ENCODE measurements around the gene MLLT3.

MLLT3 gene

DNA sequence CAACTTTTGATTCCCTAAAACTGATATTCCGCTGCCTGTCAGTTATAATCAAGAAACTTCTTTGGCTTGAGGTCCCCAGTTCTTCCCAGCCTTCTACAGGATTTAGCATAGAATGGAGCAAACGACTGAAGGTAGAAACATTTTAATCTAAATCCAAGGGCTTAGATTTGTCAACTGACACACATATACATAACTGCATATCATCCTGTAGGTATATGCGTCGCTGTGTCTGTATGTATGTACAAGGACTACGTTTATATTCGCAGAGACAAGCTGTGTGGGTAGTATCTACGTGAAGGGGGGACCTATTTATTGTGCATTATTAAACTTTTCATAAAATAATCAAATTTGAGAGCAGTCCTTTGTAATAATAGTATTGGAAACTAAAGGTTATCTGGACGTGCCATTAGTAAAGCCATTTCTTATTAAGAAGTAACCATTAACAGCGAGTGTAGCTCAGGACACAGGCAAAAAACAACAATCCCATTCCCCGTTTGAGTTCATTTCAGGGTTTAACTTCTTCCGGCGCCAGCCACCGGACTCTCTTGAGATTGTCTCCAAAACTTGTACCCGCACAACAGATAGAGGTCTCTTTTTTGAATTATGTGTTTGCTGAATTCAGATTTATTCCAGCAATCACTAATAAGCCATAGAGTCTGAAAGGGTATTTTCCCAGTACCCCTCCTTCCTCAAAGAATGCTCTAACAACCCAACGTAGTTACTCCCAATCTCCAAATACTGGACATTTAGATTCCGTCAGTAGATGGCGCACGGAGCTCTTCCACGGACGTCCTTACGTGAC, 2.1 kb upstream of the MLLT3 start:
- DNase-seq = peak; percentile 9

DNA sequence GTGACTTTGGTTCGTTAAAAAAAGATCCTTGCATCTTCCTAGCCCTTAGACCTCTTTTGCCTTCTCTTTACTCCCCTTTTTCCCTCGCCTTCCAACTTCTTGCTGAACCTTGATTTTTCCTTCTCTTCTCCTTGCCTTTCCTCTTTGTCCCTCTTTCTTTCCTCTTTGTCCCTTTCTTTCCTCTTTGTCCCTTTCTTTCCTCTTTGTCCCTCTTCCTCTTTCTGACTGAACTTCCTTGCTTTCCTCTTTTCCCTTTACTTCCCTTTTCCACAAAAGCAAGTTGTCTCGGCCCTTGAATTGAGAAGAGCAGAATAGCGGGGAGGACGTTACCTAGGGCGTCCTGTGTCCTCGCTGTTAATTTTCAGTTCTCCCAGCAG, 1.4 kb upstream of the MLLT3 start:
- no peak for DNase-seq

DNA sequence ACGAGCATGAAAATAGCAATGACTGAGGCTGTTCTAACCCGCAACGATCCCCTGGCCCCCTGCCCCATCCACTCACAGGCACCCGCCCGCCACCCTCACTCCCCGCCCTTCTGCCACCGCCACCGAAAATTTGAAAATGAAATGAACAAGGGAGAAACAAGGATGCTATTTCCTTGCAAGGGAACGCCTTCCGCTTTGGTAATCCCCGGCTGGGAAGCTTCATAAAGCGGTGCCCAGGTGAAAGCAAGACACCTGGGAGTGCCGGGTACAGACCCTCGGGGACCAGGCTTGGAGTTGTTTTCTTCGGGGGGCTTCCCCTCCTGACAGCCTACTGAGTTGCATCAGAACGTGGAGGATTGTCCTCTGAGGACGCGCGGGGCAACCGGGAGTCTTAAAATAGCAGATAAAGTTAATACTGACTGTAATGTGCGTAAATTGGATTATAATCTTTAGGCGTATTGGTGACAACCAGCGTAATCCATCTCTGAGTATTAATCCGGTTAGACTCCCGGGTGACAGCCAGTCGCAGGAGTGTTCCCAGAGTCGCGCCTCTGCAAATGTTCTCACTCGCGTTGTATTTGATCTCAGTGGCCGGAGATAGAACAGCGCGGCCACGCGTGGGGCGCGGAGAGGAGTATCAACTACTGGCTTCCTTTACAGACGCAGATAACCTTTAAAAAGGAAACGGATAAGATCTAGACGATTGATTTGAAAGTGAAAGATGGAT, 885 bp upstream of the MLLT3 start:
- DNase-seq = no peak

DNA sequence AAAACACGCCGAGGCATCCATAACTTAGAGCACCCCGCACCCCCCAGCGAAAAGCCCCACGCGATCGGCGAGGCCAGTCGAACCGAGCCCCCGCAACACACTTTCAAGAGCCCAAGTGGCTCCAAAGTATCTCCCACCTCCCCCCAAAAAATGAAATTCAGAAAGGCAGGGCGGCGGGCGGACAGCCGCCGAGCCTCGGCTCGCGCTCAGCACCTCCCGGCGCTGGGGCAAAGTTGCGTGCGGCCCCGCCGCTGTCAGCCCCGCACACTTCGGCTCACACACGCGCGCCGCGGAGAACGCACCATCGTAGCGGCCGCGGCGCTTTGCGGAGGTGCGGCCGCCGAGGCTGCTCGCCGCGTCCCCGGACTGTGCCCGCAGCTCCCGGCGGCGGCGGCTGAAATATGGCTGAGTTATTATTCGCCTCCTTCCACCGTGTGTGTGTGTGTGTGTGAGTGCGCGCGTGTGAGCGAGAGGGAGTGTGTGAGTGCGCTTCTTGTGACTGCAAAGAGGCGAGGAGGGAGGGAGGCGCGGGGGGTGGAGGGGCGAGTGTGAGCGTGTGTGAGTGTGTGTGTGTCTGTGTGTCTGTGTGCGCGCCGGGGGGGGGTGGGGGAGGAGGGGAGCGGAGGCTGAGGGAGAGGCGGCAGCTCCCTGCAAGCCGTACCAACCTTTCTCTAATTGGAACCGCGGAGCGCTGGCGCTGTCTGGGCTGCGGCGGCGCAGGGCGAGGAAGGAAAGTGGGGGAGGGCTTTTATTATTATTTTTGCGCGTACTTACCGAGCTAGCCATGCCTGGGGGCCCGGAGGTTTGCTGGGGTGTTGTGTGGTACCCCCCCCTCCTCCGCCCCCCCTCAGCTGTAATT, 599 bp downstream of the MLLT3 start:
- no peak for DNase-seq

DNA sequence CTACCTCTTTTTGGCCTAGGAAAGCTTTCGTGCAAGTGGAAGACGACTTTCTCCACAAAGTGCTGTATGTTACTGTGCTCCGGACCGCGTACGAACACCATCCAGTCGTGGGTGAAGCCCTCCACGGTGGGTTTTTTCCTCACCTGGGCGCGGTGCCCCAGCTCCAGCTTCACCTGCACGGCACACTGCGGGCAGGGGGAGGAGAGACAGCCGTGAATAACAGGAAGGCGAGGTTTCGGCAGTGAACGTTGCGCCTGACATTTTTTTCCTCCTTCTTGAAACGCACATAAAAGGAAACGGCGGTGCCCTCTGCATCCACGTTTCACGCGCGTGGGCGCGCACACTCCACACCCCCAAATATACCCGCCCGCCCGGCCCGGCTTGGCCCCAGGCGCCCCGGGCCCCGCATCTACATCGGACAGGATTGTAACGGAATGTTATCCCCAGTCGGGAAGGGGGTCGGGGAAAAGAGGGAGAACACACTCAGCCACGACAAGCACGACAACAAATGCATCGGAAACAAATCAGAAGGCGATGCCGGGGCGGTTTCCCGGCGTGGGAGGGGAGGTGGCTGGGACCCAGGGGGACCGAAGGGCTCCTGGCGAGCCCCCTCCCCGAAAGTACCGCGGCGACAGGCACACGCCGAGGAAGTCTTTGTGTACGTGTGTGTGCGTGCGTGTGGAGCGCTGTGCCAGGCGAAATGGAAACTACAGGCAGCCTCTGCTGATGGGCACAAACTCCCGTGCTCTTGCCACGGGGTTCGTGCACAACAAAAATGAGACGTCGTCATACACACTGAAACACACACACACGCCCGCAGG, 1.4 kb downstream of the MLLT3 start:
- no peak for DNase-seq

DNA sequence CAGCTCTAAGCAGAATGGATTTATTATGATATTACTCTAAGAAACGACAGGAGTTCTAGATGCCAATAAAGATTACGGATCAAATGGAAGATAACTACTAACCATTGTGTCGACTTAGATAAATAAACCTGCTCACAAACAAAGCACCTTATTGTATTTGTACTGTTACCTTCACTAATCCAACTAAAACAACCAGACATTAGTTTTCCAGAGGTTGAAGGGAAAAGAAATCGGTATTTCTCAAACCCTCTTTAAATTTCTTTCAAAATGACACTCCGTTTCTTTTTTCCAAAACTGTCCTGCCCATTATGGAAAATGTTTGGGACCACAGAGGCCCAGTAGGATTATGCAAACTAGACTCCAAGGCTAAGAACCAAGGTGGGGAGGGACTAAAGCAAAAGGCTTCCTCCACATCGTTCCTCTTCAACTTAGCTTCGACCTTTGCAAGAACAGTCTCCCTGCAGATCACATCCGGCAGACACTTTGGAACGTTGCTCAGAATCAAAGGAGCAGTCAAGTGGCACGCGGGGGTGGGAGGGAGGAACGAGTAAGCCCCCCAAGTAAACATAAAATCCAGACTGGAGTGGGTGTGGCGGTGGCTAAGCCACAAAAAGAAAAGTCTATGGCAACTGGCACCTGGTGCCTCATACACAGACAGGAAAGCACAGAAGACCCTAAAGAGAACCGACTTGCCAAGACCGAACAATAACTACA, 2.7 kb downstream of the MLLT3 start:
- DNase-seq = no peak

DNA sequence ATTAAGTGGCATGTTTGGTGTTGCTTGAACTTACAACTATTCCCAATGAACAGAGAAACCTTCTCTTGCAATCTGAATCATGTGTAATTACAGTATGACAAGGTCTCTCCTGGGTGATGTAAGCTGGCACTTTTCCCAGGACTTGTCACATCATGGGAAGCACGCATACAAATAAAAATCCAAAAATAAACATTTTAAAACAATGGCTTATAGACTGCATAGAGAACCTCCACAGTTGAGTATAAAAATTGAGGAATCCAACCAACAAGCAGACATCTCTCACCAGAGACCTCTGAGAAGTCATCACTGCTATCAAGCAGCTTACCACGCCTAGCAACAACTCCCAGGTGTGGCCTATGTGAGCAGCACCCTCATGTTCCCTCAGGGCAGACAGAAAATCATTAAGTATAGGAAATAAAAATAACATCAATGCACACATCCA, 3.9 kb downstream of the MLLT3 start:
- no peak for DNase-seq

DNA sequence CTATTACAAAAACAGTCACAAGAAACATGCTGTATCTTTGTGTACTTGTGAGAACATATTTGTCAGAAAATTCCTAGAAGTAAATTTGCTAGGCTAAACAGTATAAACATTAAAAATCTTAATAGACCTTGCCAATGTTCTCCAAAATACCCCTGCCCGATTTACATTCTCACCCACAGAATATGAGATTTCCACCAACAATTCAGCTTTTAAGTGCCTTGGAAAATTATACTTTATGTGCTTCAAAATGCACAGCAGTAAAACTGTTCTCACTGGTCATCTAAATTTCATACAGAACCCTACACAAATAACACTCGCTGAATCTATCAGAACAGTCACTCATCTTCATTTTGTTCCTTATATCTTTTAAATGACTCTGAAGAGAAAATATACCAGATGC, 5.5 kb downstream of the MLLT3 start:
- no peak for DNase-seq

DNA sequence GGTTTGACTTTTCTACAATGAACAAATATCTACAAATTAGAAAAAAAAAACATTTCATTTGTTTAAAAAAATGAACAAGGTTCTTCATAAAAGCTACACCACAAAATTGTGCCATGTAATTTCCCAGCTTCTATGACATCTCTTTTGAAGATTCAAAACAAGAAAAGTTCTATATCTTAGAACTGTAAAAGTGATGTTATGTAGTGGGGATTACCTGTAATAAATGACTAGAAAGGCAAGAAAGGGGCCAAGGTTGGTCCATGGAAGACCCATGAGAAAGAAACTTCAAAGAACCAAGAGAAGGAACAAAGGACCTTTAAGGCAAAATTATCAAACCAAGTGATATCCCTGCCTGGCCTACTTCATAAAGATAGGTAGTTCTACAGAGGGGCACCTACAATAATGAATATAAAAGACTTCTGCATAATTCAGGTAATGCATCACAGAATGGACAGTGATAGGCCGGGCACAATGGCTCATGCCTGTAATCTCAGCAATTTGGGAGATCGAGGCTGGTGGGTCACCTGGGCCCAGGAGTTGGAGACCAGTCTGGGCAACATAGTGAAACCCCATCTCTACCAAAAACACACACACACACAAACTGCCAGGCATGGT, 7.6 kb downstream of the MLLT3 start:
- no peak for DNase-seq

DNA sequence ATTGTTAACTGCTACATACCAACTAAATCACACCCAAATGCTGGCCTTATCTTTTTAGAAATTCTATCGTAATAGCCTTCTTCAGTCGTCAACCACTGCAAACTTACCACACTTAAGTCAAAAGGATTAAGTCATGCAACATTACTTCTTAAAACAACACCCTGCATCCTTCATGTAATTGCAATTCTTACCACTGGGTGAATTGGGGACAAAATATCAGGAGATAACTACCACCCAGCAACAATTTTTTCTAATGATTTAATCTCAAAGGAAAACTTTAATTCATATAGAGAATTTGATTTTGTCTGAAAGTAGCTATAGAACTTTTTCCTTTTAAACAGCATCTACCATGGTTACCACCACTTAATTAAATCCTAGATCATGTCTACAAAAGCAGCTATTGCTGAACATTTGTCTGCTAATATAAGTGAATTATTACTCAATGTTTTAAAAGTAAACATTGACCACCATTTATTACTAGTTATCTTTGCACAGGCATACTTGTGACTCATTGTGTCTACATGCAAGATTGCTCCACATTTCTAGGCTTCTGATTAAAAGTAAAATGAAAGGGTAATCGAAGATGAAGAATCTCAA, 10.5 kb downstream of the MLLT3 start:
- DNase-seq = no peak

DNA sequence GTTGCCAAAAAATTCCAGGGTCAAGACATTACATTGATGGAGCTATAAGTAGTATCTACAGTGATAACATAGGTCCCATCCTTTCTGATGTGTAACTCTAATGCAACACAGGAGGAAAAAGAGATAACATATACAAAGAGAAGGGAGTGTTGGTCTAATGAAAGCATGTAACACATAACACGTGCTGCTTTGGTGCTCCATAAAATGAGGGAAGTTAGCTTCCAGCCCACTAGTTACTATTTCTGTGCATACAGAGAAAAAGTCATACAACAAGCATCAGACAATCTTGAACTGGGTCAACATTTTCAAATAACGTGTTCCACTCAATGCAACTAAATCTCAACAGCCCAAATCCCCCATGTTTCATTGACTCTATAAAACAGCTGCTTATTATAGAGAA, 11.7 kb downstream of the MLLT3 start:
- DNase-seq = no peak

DNA sequence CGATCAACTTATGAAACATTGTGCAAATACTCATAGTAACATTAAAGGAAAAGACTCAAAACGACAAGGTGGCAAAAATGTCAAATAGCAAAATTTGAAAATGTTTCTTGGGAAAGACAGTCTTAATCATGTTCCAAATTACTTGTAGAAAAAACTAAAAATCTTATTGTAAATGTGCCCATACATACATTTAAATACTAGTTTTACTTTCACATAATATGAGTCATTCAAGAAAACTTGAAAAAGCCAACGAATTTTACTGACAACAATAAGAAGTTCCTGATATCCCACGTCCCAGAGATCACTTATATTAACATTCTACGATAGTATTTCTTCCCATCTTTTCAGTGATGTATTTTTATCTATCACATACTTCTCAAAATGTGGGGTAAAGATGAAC, 13.7 kb downstream of the MLLT3 start:
- no peak for DNase-seq

DNA sequence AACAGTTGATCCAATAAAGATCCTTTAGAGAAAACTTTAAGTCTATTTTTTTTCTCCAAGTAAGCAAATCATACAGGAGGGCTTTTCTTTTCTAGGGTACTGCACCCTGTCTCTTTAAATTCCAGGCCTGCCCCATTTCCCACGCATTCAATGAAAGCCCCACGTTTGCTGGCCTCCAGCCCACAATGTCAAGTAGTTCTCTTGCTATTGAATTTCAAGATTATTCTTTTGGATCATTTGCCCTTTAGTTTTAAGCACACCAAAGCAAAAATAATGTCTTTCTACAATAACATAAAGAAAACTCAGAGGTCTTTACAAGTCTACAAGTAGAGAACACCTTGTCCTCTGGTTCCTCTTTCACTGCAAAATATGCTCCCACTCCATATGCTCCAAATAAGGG, 15.6 kb downstream of the MLLT3 start:
- DNase-seq = no peak

DNA sequence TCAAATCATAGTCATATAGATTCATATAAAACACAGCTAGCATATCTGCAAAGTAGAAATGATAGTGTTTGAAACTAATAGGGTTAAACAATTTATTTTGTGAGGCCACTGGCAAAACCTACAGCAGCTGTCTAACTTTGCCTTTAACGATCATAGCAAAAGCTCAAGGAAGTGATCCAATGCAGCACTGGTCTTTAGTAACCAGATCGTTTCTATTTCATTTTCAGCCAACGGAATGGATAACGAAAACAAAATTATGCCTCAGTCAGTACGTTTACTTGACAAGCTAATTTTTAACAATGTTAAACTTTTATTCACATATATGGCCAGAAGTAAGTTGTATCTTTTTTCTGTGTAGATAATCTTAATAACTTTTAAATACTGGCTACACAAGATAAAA, 17.7 kb downstream of the MLLT3 start:
- no peak for DNase-seq

DNA sequence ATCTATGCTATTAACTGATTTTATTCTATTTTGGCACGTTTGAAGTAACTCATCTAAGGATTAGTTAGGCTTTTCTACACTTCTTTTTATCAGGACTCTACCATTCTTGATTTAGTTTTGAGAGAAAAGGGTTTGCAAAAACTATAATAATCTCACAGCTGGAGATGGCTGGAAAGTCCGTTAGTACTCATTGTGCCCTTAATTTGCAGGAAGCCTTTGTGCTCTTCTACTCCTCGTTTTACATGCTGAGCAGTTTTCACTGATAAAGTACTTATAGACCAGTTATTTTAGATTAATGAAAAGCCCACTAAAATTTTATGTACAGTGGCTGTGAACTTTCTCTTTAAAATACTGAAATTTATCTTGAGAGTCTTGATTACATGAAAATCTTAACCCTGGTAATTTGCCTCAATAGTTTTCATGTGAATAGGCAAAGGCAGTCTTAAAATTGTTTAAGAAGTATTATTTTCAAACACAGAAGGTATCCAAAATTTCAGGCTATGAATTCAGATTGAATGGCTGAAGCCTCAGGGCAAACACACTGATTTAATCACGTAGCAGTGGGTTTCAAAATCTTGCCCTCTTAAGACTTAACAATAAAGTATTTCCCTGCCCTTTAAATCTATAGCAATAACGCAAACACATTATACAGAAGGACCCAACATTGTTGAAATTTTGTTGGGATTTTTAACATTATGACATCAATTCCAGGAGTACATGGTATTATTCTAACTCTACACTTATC, 18.6 kb downstream of the MLLT3 start:
- DNase-seq = no peak

DNA sequence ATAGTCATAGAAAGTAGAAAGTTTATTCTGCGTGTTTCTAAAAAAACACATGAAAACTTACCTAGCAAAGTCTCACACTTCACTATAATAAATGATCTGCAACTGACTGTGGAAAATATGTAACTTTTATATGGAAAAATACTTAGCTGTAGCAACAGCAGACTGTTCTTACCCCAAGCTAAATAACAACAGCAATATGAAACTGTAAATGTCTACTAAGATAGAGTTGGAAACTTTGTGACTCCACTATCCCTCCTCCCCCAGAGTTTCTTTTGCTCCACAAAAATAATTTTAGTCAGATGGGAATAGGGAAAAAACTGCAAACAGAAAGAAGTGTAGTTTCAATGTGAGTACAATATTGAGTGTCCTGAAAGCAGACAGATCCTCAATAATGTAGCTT, 21.0 kb downstream of the MLLT3 start:
- no peak for DNase-seq

DNA sequence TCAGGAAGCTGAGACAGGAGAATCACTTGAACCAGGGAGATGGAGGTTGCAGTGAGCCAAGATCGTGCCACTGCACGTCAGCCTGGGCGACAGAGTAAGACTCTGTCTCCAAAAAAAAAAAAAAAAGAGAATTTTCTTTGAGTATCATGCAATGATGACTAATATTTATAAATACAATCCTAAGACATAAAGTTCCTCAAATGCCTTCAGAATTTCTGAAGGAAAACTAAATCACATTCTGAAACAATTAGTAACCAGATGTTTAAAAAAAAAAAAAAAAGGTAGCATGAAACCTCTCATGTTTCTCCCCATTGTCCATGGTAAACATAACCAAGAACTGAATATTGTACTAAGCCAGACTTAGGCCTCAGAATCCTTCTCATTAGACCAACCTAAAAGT, 23.1 kb downstream of the MLLT3 start:
- DNase-seq = no peak

DNA sequence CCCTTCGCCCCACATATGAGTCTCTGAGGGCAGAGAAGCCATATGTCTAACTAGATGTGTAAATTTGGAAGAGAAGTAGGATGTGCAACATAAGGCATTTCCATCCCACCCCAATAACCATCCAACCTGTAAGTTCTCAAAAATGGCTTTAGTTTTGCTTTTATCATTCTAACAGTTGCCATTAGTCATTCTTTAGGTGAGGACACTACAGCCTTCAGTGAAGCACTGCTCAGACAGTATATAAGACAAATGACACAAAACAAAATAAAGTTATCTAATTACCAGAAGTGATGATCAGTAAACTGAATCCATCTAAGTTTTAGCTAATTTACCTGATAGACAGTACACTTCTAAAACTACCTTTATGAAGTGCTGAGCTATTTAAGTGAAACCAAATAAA, 23.9 kb downstream of the MLLT3 start:
- no peak for DNase-seq

DNA sequence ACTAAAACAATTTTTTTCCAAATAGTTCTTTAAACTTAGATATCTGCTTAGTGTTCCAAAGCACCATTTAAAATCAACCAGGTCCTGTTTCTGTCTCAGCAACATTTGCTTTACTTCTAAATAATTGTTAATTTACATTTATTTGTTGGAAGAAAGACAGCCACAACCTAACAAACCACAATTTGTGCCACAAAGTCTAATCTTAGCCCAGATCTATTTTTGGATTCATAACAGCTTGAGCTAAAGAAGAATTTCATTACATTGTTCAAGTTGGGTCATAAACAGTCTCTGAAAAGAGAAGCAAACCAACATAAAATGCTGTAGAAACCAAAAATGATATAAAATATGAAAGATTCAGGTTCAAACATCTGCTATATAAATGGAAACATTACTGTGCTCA, 24.4 kb downstream of the MLLT3 start:
- DNase-seq = no peak

DNA sequence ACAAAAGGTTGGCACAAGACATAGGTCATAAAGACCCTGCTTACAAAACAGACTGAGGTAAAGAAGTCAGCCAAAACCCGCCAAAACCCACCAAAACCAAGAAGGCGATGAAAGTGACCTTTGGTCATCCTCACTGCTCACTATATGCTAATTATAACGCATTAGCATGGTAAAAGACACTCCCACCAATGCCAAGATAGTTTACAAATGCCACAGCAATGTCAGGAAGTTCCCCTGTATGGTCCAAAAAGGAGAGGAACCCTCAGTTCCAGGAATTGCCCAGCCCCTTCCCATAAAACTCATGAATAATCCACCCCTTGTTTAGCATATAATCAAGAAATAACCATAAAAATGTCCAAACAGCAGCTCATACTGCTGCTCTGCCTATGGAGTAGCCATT, 27.7 kb downstream of the MLLT3 start:
- no peak for DNase-seq

DNA sequence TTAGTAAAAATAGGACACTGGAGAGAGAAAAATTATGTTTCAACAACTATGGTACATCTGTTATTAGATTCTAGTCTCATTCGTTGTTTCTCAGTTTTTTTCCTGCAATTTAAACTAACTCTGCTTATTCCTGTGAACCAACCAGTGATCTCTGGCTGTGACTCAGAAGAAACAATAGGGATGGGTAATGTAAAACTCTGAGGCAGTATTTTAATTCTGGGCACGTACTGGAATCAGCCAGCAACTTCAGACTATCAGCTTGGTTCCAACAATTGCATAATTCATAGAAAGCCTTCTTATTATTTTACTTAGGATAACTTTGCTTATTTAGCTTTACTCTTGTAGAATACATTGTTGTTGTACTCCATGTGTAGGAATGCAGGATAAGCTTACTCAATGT, 28.8 kb downstream of the MLLT3 start:
- DNase-seq = no peak
